D721Med (cell line): ENCODE results near the gene AFF2.

Experiments
- DNase-seq: peaks from one replicate; pipeline ENCODE4 v3.0.0; 2011; ENCODE audit warnings: low spot score; ENCODE audit not compliant: insufficient read length
- FAIRE-seq: peaks from 2 replicates; lab custom pipeline; 2011; peaks lifted over from hg19 to GRCh38; lab: Jason Lieb, UNC
- TF ChIP-seq, protein P1 (sequence below): IDR thresholded peaks from 2 replicates; pipeline ENCODE4 v1.5.1; 2012; ENCODE audit warnings: mild to moderate bottlenecking, control low read depth; ENCODE audit not compliant: insufficient read depth; ENCODE audit errors: missing control alignments

AFF2 gene

DNA sequence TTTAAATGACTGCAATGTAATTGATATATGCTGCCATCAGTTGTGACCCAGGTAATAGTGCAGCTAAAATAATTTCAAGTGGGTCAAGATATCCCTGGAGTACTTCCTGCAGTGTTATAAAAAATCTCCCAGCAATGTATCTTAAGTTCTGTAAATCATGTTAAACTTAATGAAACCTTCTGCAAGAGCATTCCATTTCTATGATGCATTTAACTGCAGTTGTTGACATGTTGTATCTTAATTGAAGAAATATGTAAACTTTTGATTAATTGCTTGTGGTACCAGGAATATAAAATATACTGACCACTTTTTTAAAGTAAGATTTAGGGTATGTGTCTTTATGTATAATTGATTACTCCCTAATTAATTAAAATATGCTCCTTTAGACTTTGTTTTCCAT lies 213.6 kb downstream of the AFF2 start:
- FAIRE-seq, result peak; percentile 35
- DNase-seq, result no peak
- TF ChIP-seq, protein P1, sequence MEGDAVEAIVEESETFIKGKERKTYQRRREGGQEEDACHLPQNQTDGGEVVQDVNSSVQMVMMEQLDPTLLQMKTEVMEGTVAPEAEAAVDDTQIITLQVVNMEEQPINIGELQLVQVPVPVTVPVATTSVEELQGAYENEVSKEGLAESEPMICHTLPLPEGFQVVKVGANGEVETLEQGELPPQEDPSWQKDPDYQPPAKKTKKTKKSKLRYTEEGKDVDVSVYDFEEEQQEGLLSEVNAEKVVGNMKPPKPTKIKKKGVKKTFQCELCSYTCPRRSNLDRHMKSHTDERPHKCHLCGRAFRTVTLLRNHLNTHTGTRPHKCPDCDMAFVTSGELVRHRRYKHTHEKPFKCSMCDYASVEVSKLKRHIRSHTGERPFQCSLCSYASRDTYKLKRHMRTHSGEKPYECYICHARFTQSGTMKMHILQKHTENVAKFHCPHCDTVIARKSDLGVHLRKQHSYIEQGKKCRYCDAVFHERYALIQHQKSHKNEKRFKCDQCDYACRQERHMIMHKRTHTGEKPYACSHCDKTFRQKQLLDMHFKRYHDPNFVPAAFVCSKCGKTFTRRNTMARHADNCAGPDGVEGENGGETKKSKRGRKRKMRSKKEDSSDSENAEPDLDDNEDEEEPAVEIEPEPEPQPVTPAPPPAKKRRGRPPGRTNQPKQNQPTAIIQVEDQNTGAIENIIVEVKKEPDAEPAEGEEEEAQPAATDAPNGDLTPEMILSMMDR, result no peak

DNA sequence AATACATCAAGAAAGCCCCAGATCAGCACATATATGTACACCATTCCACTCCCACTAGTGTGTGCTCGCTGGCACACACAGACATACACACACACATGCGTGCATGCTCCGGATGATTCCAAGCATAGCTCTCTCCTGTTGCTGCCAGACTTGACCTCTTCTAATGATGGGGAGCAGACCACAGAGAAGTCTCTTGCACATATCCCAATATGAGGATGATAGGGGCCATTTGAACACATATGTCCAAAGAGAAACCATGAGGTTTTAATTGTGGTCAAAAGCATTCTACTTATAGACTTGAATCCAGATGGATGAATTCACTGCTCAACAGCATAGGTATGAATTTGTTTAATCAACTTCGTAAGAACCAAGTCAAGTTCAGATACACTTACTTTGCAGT lies 214.9 kb downstream of the AFF2 start:
- FAIRE-seq (no peak), DNase-seq (no peak)
- TF ChIP-seq, protein P1, result no peak

DNA sequence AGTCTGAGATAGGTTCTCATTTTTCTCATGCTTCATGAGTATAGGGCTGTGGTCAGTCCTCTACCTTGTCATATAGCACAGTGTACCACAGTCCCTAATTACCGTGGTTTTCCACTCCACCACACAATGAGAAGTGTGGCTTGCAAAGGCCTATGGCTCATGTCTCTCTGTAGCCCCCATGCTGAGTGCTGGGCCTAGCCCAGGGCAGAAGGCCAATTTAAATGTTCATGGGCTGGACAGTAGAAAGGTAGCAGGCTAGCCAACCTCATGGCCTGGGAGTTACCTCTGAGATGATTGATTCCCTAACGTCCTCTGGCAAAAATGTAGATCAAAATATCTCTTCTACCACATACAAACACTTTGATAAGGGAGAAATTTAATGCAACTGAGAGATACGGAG lies 222.5 kb downstream of the AFF2 start:
- TF ChIP-seq, protein P1, result no peak
- FAIRE-seq, result no peak
- DNase-seq, result no peak

DNA sequence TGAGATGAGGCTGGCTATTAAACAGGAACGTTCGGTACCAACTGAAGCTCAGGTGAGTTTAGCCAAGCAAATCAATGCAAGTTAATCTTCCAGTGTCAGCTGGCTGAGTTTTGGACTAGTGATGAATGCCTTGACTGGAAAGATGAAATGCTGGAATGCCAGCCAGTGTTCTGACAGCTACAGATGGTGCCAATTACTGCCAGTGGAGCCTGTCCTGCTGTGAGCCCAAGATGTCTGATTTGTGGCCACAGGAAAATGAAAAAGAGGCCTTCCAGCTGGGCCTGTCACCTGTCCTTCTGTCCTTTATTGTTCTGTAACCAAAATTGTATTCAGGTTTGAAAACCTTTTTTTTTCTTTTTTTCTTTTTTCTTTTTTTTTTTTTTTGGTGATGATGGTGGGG lies 223.1 kb downstream of the AFF2 start:
- no peak for FAIRE-seq

DNA sequence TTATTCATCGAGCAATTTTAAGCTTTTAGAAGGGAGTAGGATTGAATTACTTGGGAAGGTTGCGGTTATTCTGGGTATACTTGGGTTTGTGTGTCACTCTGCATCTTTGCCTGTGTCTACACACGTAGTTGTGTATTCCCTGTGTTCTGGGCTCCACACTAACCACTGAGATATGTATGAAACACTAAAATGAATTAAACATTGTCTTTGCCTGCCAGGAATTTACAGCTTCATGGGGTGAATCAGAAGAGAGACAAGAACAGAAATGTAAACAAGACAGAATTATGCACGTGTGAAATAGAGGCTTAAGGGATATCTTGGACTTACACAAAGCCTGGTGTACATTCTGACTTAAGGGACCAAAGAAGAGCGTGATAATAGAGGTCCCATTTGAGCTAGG lies 228.5 kb downstream of the AFF2 start:
- no peak for FAIRE-seq
- DNase-seq, result no peak
- TF ChIP-seq, protein P1, result no peak

More for the DNA sequence above, 223.1 kb downstream of the AFF2 start:
- TF ChIP-seq, protein P1, result no peak
- no peak for DNase-seq

DNA sequence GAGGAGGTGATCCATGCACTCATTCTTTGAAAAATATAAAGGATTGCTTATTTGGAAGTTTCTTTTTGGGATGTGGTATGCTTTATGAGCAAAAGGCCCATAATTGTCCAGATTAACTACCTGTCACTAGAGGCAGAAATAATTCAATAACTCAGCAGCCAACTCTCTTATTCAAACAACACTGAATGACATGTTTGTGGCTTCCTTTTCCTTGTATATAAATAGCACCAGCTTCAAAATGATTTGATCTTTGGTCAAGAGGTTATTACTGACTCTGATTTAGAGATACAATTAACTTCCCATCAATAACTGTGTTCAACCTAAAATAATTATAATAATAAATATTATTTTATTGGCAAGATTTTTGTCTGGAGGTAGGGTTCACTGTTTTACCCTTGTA lies 232.3 kb downstream of the AFF2 start:
- TF ChIP-seq, protein P1, result no peak
- FAIRE-seq (no peak), DNase-seq (no peak)

DNA sequence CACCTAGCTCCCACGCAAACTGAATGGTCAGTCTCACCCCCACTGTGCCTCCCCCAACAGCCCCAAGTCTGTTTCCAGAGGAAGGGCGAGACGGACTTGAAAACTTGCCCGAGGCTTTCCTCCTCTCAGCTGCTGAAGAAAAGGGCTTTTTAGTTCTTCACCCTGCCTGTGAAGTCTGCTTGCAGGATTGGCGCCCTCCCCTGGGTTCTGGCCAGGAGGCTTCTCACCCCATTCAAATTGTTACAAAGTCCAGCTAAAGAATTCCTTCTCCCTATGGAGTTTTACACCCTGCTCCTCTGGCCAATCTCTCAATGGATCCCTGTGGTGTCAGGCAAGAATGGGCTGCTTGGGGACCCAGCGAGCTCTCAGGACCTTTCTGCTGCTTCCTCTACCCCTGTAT lies 241.0 kb downstream of the AFF2 start:
- TF ChIP-seq, protein P1, result no peak
- DNase-seq (no peak), FAIRE-seq (no peak)
